Activated B cell treated with CpG ODN at 0.5 μM for 24 hours (primary cell): ENCODE results near the gene FAM240A. TPM values are rescaled to one million over a fixed set of nuclear protein-coding genes. Genes with fewer than 3 reads are reported as not detected.

Source experiments
- ATAC-seq: fragments of 200-7000 bp; cut with Tn5 transposase; one replicate; pipeline ENCODE4 v1.10.0; 2021; ENCODE audit warnings: low read depth, mild to moderate bottlenecking, moderate library complexity
- CTCF ChIA-PET: fragments of 350-600 bp; sonication (Branson Sonifier 250); formaldehyde crosslinking; loops from one replicate; lab custom pipeline; 2021; ENCODE audit warnings: antibody characterized with exemption; lab: Charles Lee
- POLR2A ChIA-PET: fragments of 350-600 bp; sonication (Branson Sonifier 250); formaldehyde crosslinking; loops from one replicate; lab custom pipeline; 2021; ENCODE audit warnings: antibody characterized with exemption; lab: Charles Lee
- DNase-seq: peaks from one replicate; pipeline ENCODE4 v3.0.0; 2022
- H3K27ac Mint-ChIP-seq: one replicate; pipeline ENCODE4 v1.8.0; 2020; ENCODE audit warnings: mixed read lengths
- H3K27me3 Mint-ChIP-seq: one replicate; pipeline ENCODE4 v1.8.0; 2021; ENCODE audit warnings: mixed read lengths
- H3K36me3 Mint-ChIP-seq: one replicate; pipeline ENCODE4 v1.8.0; 2021; ENCODE audit warnings: low read depth, mixed read lengths
- H3K4me1 Mint-ChIP-seq: one replicate; pipeline ENCODE4 v1.8.0; 2021; ENCODE audit warnings: mixed read lengths
- H3K4me3 Mint-ChIP-seq: one replicate; pipeline ENCODE4 v1.8.0; 2020; ENCODE audit warnings: mild to moderate bottlenecking, mixed read lengths
- H3K9me3 Mint-ChIP-seq: one replicate; pipeline ENCODE4 v1.8.0; 2020; ENCODE audit warnings: mixed read lengths
- CTCF ChIP-seq: fragments of 200-600 bp; IDR thresholded peaks from one replicate; pipeline ENCODE4 v1.8.0; 2022; ENCODE audit warnings: antibody characterized with exemption, mild to moderate bottlenecking
- intact Hi-C: fragments of 100-400 bp; cut with micrococcal nuclease; formaldehyde crosslinking; loops from one replicate; pipeline ENCODE4 v1.15.1; 2024
- total RNA-seq: library from RNA; stranded (reverse); gene quantifications from 2 replicates; pipeline ENCODE4 v1.2.3, GENCODE V29; 2022

FAM240A gene
- total RNA-seq, 1 donor from 2014 or later = not detected

DNA sequence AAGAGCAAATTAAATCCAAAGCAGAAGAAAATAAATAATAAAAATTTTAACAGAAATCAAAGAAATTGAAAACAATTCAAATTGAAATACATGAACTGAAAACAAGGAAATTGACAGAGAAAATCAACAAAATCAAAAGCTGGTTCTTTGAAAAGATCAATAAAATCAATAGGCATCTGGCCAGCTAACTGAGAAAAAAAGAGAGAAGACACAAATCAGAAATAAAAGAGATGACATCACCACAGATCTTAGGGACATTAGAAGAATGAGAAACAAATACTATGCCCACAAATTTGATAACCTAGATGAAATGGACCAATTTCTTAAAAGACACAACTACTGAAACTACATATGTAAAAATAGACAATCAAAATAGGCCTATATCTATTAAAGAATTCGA, 38.8 kb downstream of the FAM240A start:
- POLR2A ChIA-PET = no interaction called here
- intact Hi-C loops = no loop called here
- Mint-ChIP-seq H3K27me3 (peaks cover 16% of the 10 kb centered on the region), H3K27ac (no peak overlapping the region), H3K4me1 (peaks cover 6% of the 10 kb centered on the region), H3K36me3 (no peaks in the 10 kb centered on the region), H3K4me3 (no peak overlapping the region), H3K9me3 (peaks cover 14% of the 10 kb centered on the region)
- no peak for DNase-seq
- CTCF ChIA-PET = interaction anchor here (0.6 kb wide), 1 partner anchor 258 kb away, joined by 3 read pairs; no protein-coding TSS in a partner anchor
- no peak for ATAC-seq
- TF ChIP-seq CTCF = no peak

DNA sequence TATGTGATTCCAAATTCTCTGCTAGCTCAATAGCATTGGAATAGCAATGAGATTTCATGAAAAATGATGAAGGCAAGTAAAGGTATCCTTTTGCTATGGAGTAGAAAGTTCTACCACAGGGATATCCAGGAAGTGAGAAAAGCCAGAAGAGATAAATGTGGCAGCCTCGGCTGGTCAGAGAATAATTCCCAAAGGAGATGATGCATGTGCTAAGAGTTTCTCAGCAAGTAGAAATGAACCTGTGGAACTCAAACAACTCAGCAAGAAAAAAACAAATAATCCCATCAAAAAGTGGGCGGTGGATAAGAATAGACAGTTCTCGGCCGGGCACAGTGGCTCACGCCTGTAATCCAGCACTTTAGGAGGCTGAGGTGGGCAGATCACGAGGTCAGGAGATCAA, 42.9 kb downstream of the FAM240A start:
- no peak overlapping the region for H3K4me3 Mint-ChIP-seq
- no peak overlapping the region for H3K27ac Mint-ChIP-seq
- ATAC-seq (no peak), DNase-seq (no peak)
- H3K4me1 Mint-ChIP-seq = peaks cover 7% of the 10 kb centered on the region
- H3K9me3 Mint-ChIP-seq = peaks cover 14% of the 10 kb centered on the region
- POLR2A ChIA-PET = no interaction called here
- no peak for TF ChIP-seq CTCF
- H3K36me3 Mint-ChIP-seq = no peaks in the 10 kb centered on the region
- peaks cover 11% of the 10 kb centered on the region for H3K27me3 Mint-ChIP-seq
- CTCF ChIA-PET = no interaction called here
- intact Hi-C loops = no loop called here

DNA sequence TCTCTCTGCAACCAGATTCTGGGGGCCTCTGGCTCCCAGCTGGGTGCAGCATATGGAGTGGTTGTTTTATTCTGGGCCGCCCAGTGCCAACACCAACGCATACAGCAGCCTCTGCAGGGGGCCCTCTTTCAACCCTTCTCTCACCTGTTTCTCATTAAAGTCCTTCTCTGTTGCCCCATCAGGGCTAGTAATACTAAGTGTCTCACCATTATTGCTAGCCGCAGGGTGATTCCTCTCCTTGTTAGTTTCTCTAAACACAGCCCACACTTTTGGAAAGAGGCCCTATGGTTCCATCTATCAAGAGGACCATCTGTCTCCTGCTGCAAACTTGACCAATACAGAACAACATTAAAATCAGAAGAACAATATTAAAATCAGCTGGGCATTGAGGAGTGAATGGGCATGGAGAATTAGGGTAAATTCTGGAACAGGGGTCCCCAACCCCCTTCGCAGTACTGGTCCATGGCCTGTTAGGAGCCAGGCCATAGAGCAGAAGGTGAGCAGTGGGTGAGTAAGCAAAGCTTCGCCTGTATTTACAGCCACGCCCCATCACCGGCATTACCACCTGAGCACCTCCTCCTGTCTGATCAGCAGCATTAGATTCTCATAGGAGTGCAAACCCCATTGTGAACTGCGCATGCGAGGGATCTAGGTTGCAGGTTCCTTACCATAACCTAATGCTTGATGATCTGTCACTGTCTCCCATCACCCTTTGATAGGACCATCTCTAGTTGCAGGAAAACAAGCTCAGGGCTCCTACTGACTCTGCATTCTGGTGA, 44.6 kb downstream of the FAM240A start:
- Mint-ChIP-seq H3K9me3 (peaks cover 9% of the 10 kb centered on the region), H3K4me1 (peaks cover 15% of the 10 kb centered on the region), H3K36me3 (no peaks in the 10 kb centered on the region), H3K4me3 (no peak overlapping the region), H3K27me3 (peaks cover 11% of the 10 kb centered on the region), H3K27ac (no peak overlapping the region)
- intact Hi-C loops = no loop called here
- ATAC-seq (no peak), DNase-seq (no peak)
- POLR2A ChIA-PET = no interaction called here
- TF ChIP-seq CTCF = no peak
- CTCF ChIA-PET = no interaction called here

DNA sequence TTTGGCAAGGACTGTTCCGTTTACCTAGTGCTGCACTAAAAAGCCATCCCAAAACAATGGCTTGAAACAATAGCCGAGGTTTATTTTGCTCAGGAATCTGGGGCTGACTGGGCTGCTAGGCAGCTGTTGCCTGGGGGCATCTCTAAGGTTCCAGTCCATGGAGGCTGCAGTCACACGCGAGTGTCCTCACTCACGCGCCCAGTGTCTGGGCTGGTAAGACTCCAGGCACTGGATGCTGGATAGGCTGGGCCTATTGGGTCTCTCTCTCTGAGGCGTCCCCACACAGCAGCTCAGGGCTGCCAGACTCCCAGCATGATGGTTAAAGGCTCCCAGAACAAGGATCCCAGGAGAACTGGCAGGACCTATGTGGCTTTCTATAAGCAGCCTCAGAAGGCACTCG, 47.0 kb downstream of the FAM240A start:
- Mint-ChIP-seq H3K27me3 (peaks cover 21% of the 10 kb centered on the region), H3K4me3 (no peak overlapping the region), H3K36me3 (no peaks in the 10 kb centered on the region), H3K9me3 (peaks cover 3% of the 10 kb centered on the region), H3K4me1 (peaks cover 15% of the 10 kb centered on the region), H3K27ac (no peak overlapping the region)
- TF ChIP-seq CTCF = no peak
- CTCF ChIA-PET = no interaction called here
- DNase-seq (no peak), ATAC-seq (no peak)
- intact Hi-C loops = no loop called here
- POLR2A ChIA-PET = no interaction called here

DNA sequence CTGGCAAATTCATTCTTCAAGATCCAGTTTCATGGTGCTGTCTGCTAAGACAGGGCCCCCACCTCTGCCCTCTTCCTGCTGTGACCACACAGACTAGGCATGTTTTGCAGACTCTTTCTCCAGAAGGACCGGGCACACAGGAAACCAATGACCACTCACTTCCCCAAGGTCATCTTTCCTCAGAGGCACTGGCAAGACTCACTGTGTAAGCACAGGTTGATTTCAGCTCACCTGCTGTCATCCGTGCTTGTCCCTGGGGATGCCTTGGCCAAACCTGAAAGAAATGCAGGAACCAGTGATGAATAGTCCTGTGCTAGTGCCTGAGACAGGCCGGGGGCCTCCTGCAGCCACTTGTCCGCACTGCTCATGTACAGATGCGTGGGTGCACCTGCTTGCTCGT, 47.7 kb downstream of the FAM240A start:
- ChIA-PET POLR2A (no interaction called here), CTCF (no interaction called here)

More for the DNA sequence above, 47.7 kb downstream of the FAM240A start:
- no peak for ATAC-seq
- peaks cover 21% of the 10 kb centered on the region for H3K27me3 Mint-ChIP-seq
- H3K36me3 Mint-ChIP-seq = no peaks in the 10 kb centered on the region
- DNase-seq = no peak
- intact Hi-C loops = no loop called here
- H3K27ac Mint-ChIP-seq = no peak overlapping the region
- H3K4me1 Mint-ChIP-seq = peaks cover 15% of the 10 kb centered on the region
- no peak overlapping the region for H3K4me3 Mint-ChIP-seq
- H3K9me3 Mint-ChIP-seq = peaks cover 3% of the 10 kb centered on the region
- TF ChIP-seq CTCF = no peak
